ENCODE data around the gene FAM3C.

- TF ChIP-seq CTCF (IDR thresholded peaks at IDR 0.05) = no peak
- TF ChIP-seq POLR2A (IDR thresholded peaks at IDR 0.05) = no peak
These were observed 68.4 kb downstream of the FAM3C start for GRCh38 chr7:121327671-121328070.

Data from thyroid gland (tissue), 4 donors.